H1 (cell line): ENCODE measurements around the gene GRAMD1B. TPM values are rescaled to one million over a fixed set of nuclear protein-coding genes. Genes with fewer than 3 reads are reported as not detected.

Experiments used
- CEBPB ChIP-seq: IDR thresholded peaks from 2 replicates; pipeline ENCODE4 v1.6.1; 2012; ENCODE audit warnings: low read depth, low read length
- CTCF ChIP-seq, 3 experiments: IDR thresholded peaks; 1 replicate in 2 of 3; 2 replicates in 1 of 3; pipeline versions ENCODE4 v1.5.1 to v1.6.1; 2011; ENCODE audit warnings: low read length in 3 of 3, mild to moderate bottlenecking in 3 of 3, inconsistent platforms in 2 of 3, low read depth in 1 of 3, moderate library complexity in 1 of 3; ENCODE audit not compliant: insufficient read depth in 1 of 3; ENCODE audit errors: control extremely low read depth in 1 of 3
- KDM4A ChIP-seq: IDR thresholded peaks from one replicate; pipeline ENCODE4 v1.7.1; 2012; ENCODE audit warnings: low read depth, mild to moderate bottlenecking, moderate library complexity, low read length, inconsistent platforms; ENCODE audit not compliant: severe bottlenecking
- TAF7 ChIP-seq: optimal IDR thresholded peaks from 2 replicates; pipeline ENCODE3; 2011; ENCODE audit warnings: low read depth, mild to moderate bottlenecking, inconsistent platforms, low read length, moderate library complexity, borderline replicate concordance
- TEAD4 ChIP-seq: IDR thresholded peaks from 2 replicates; pipeline ENCODE4 v1.6.1; 2012; ENCODE audit warnings: low read depth, low read length, inconsistent platforms, mixed read lengths
- polyA plus RNA-seq, 7 experiments: library from polyadenylated mRNA; depleted of rRNA in 3 of 7; stranded (reverse) in 5 of 7; unstranded in 2 of 7; fragments of >200 nt in 5 of 7; fragments of 200-250 nt in 2 of 7; gene quantifications; 1 replicate in 5 of 7; 2 replicates in 1 of 7; 4 replicates in 1 of 7; pipeline versions ENCODE4 v1.2.1 to v1.2.3, GENCODE V29; 2011 to 2013; ENCODE audit warnings: missing spikeins in 2 of 7, mixed read lengths in 2 of 7
- total RNA-seq: library from RNA; stranded (reverse); fragmentation: NEBNext Ultra II Directional; extraction: Animal tissue kit (Norgen Biotek cat#: 25700); gene quantifications from 2 replicates; pipeline ENCODE4 v1.2.1, GENCODE V29; 2021

GRAMD1B gene
- total and polyA plus RNA-seq, 2 of the 8 experiments (the other 6 are each of a cell fraction or from before 2014, with no cell fraction given), result 10.1 to 21.2 TPM

- no peak for TF ChIP-seq CTCF (IDR thresholded peaks at IDR 0.05; ENCODE audit: control extremely low read depth in 1 of 3, insufficient read depth in 1 of 3, low read depth in 1 of 3, low read length in 3 of 3)
- TF ChIP-seq TEAD4, result no peak
- TF ChIP-seq CEBPB, result no peak
- TF ChIP-seq TAF7, result no peak
- no peak for TF ChIP-seq KDM4A
Observed at GRCh38 chr11:123410218-123410549, 19.9 kb upstream of the GRAMD1B start (continued).
